HEK293 (cell line): ENCODE measurements around the gene RILP.
A peak's percentile ranks its signal among the peaks of the same experiment; 100 is the strongest.

ENCODE experiments used
- EGR2 ChIP-seq: fragments of 450-650 bp; formaldehyde crosslinking; IDR thresholded peaks from 2 replicates; pipeline ENCODE4 v1.5.1; 2016; ENCODE audit warnings: low read depth, missing biosample characterization, missing genetic modification characterization
- GLI2 ChIP-seq: fragments of 450-650 bp; formaldehyde crosslinking; IDR thresholded peaks from 2 replicates; pipeline ENCODE4; 2017; ENCODE audit warnings: missing biosample characterization, missing genetic modification characterization, low read depth, borderline replicate concordance
- KLF16 ChIP-seq: fragments of 450-650 bp; formaldehyde crosslinking; IDR thresholded peaks from 2 replicates; pipeline ENCODE4 v1.5.1; 2017; ENCODE audit warnings: missing biosample characterization, missing genetic modification characterization
- REST ChIP-seq: fragments of 450-650 bp; formaldehyde crosslinking; IDR thresholded peaks from 2 replicates; pipeline ENCODE4 v1.5.1; 2016; ENCODE audit warnings: missing biosample characterization, missing genetic modification characterization
- SCRT1 ChIP-seq: fragments of 450-650 bp; formaldehyde crosslinking; IDR thresholded peaks from 2 replicates; pipeline ENCODE4 v1.5.1; 2016; ENCODE audit warnings: missing biosample characterization, missing genetic modification characterization, borderline replicate concordance
- SP3 ChIP-seq: fragments of 450-650 bp; formaldehyde crosslinking; IDR thresholded peaks from 2 replicates; pipeline ENCODE4 v1.5.1; 2016; ENCODE audit warnings: missing biosample characterization, missing genetic modification characterization
- YY2 ChIP-seq: fragments of 450-650 bp; formaldehyde crosslinking; IDR thresholded peaks from 2 replicates; pipeline ENCODE4 v1.5.1; 2016; ENCODE audit warnings: missing biosample characterization, missing genetic modification characterization
- ZBTB11 ChIP-seq: fragments of 450-650 bp; formaldehyde crosslinking; conservative IDR thresholded peaks from 2 replicates; pipeline ENCODE4 v1.5.1; 2016; ENCODE audit warnings: low read depth, missing biosample characterization, missing genetic modification characterization
- ZFP41 ChIP-seq: fragments of 450-650 bp; formaldehyde crosslinking; IDR thresholded peaks from 2 replicates; pipeline ENCODE4 v1.5.1; 2016; ENCODE audit warnings: missing biosample characterization, missing genetic modification characterization, borderline replicate concordance
- ZNF146 ChIP-seq: fragments of 450-650 bp; formaldehyde crosslinking; IDR thresholded peaks from 2 replicates; pipeline ENCODE4 v1.5.1; 2016; ENCODE audit warnings: missing biosample characterization, missing genetic modification characterization
- ZNF155 ChIP-seq: fragments of 450-650 bp; formaldehyde crosslinking; IDR thresholded peaks from 2 replicates; pipeline ENCODE4 v1.5.1; 2016; ENCODE audit warnings: missing biosample characterization, missing genetic modification characterization
- ZNF175 ChIP-seq: fragments of 450-650 bp; formaldehyde crosslinking; IDR thresholded peaks from 2 replicates; pipeline ENCODE4 v1.5.1; 2016; ENCODE audit warnings: missing biosample characterization, missing genetic modification characterization
- ZNF184 ChIP-seq: fragments of 450-650 bp; IDR thresholded peaks from 2 replicates; pipeline ENCODE4 v1.5.1; 2018; ENCODE audit warnings: missing biosample characterization, mild to moderate bottlenecking, missing genetic modification characterization
- ZNF324 ChIP-seq: fragments of 450-650 bp; formaldehyde crosslinking; IDR thresholded peaks from 2 replicates; pipeline ENCODE4 v1.5.1; 2016; ENCODE audit warnings: missing biosample characterization, missing genetic modification characterization
- ZNF391 ChIP-seq: fragments of 450-650 bp; formaldehyde crosslinking; IDR thresholded peaks from 2 replicates; pipeline ENCODE4 v1.5.1; 2016; ENCODE audit warnings: low read depth, missing biosample characterization, missing genetic modification characterization, borderline replicate concordance
- ZNF596 ChIP-seq: fragments of 450-650 bp; IDR thresholded peaks from 2 replicates; pipeline ENCODE4 v1.5.0; 2018; ENCODE audit warnings: missing biosample characterization, mild to moderate bottlenecking, missing genetic modification characterization, moderate library complexity
- ZNF626 ChIP-seq: fragments of 450-650 bp; sonication (Bioruptor Pico); formaldehyde crosslinking; IDR thresholded peaks from 2 replicates; pipeline ENCODE4 v1.5.1; 2018; ENCODE audit warnings: missing biosample characterization, missing genetic modification characterization, inconsistent platforms
- ZNF645 ChIP-seq: fragments of 450-650 bp; formaldehyde crosslinking; IDR thresholded peaks from 2 replicates; pipeline ENCODE4; 2016; ENCODE audit warnings: missing biosample characterization, missing genetic modification characterization
- ZNF830 ChIP-seq: fragments of 450-650 bp; IDR thresholded peaks from 2 replicates; pipeline ENCODE4 v1.5.0; 2018; ENCODE audit warnings: missing biosample characterization, missing genetic modification characterization, low read depth, mild to moderate bottlenecking, moderate library complexity
- ZNF837 ChIP-seq: fragments of 450-650 bp; formaldehyde crosslinking; IDR thresholded peaks from 2 replicates; pipeline ENCODE4 v1.5.1; 2016; ENCODE audit warnings: missing biosample characterization, missing genetic modification characterization
- ZSCAN16 ChIP-seq: fragments of 450-650 bp; formaldehyde crosslinking; IDR thresholded peaks from 2 replicates; pipeline ENCODE4 v1.5.1; 2016; ENCODE audit warnings: missing biosample characterization, missing genetic modification characterization
- ZSCAN5A ChIP-seq: fragments of 450-650 bp; formaldehyde crosslinking; IDR thresholded peaks from 2 replicates; pipeline ENCODE4 v1.5.1; 2016; ENCODE audit warnings: missing biosample characterization, missing genetic modification characterization
- TF ChIP-seq, protein P1 (sequence below): fragments of 450-650 bp; formaldehyde crosslinking; IDR thresholded peaks from 2 replicates; pipeline ENCODE4 v1.5.1; 2016; ENCODE audit warnings: missing biosample characterization, missing genetic modification characterization
- TF ChIP-seq, protein P2 (sequence below): fragments of 450-650 bp; formaldehyde crosslinking; IDR thresholded peaks from 2 replicates; pipeline ENCODE4 v1.5.1; 2017; ENCODE audit warnings: missing biosample characterization, missing genetic modification characterization

The RILP gene

GRCh38 chr17:1684378-1685189, 34.9 kb upstream of the RILP start, which contains the start of gene PRPF8 (continued):
- TF ChIP-seq ZNF175: no peak
- TF ChIP-seq GLI2 (tag by site-specific recombination): no peak
- TF ChIP-seq SP3 (tag by site-specific recombination): peak; percentile 92
- no peak for TF ChIP-seq SCRT1 (tag by site-specific recombination)
- 0 out of 2 replicates have a peak, but pooled peaks have one; percentile 40 for TF ChIP-seq ZSCAN5A
- TF ChIP-seq ZFP41 (tag by site-specific recombination): no peak
- peak; percentile 67; the same call in 1 of the 2 replicates for TF ChIP-seq ZNF324 (tag by site-specific recombination)
- no peak for TF ChIP-seq ZSCAN16 (tag by site-specific recombination)
- peak; percentile 81 for TF ChIP-seq ZBTB11 (tag by site-specific recombination)
- 0 out of 2 replicates have a peak, but pooled peaks have one; percentile 8 for TF ChIP-seq EGR2 (tag by site-specific recombination)
- TF ChIP-seq, protein P1, sequence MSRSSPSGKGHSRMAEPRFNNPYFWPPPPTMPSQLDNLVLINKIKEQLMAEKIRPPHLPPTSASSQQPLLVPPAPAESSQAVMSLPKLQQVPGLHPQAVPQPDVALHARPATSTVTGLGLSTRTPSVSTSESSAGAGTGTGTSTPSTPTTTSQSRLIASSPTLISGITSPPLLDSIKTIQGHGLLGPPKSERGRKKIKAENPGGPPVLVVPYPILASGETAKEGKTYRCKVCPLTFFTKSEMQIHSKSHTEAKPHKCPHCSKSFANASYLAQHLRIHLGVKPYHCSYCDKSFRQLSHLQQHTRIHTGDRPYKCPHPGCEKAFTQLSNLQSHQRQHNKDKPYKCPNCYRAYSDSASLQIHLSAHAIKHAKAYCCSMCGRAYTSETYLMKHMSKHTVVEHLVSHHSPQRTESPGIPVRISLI (tag by site-specific recombination): no peak
- no peak for TF ChIP-seq ZNF837 (tag by site-specific recombination)
- TF ChIP-seq ZNF626 (tag by site-specific recombination): no peak
- TF ChIP-seq ZNF184 (tag by site-specific recombination): no peak
- TF ChIP-seq KLF16 (tag by site-specific recombination): peak; percentile 86
- 0 out of 2 replicates have a peak, but pooled peaks have one; percentile 34 for TF ChIP-seq ZNF146 (tag by site-specific recombination)
- no peak for TF ChIP-seq ZNF596 (tag by site-specific recombination)
- TF ChIP-seq, protein P2, sequence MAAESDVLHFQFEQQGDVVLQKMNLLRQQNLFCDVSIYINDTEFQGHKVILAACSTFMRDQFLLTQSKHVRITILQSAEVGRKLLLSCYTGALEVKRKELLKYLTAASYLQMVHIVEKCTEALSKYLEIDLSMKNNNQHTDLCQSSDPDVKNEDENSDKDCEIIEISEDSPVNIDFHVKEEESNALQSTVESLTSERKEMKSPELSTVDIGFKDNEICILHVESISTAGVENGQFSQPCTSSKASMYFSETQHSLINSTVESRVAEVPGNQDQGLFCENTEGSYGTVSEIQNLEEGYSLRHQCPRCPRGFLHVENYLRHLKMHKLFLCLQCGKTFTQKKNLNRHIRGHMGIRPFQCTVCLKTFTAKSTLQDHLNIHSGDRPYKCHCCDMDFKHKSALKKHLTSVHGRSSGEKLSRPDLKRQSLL (tag by site-specific recombination): no peak
- no peak for TF ChIP-seq ZNF645
- no peak for TF ChIP-seq REST
- TF ChIP-seq YY2: peak; percentile 96
- TF ChIP-seq ZNF830: no peak
- TF ChIP-seq ZNF155: no peak
- no peak for TF ChIP-seq ZNF391
